Esophagus muscularis mucosa (tissue), 4 donors: Measurements from ENCODE around the gene TBC1D9B. TPM values are rescaled to one million over a fixed set of nuclear protein-coding genes. Genes with fewer than 3 reads are reported as not detected.

Source experiments
- DNase-seq: peaks from one replicate; pipeline ENCODE4 v3.0.0-alpha.2; 2017; ENCODE audit errors: extremely low spot score
- H3K27ac ChIP-seq, 4 donors: fragments of 200-600 bp; sonication (generic); replicated peaks in 1 of 4; 1 replicate in 3 of 4; 2 replicates in 1 of 4; pipeline ENCODE4 v1.5.1; 2016 to 2019; ENCODE audit warnings: mild to moderate bottlenecking in 1 of 4
- H3K27me3 ChIP-seq, 4 donors: fragments of 200-600 bp; sonication (generic); one replicate each; pipeline versions ENCODE4 v1.5.1 to v1.6.0; 2016 to 2019
- H3K36me3 ChIP-seq, 4 donors: fragments of 200-600 bp; sonication (generic); one replicate each; pipeline ENCODE4 v1.5.1; 2016 to 2019
- H3K4me1 ChIP-seq, 4 donors: fragments of 200-600 bp; sonication (generic); one replicate each; pipeline ENCODE4 v1.5.1; 2016 to 2019
- H3K4me3 ChIP-seq, 4 donors: fragments of 200-600 bp; sonication (generic); 1 replicate in 2 of 4; 2 replicates in 2 of 4; pipeline ENCODE4 v1.5.1; 2016 to 2019; ENCODE audit warnings: mild to moderate bottlenecking in 4 of 4, moderate library complexity in 1 of 4
- H3K9me3 ChIP-seq, 4 donors: fragments of 200-600 bp; sonication (generic); 1 replicate in 3 of 4; 2 replicates in 1 of 4; pipeline ENCODE4 v1.5.1; 2016 to 2019
- CTCF ChIP-seq, 3 experiments: fragments of 200-600 bp in 2 of 3; fragments of 450-650 bp in 1 of 3; sonication (generic) in 2 of 3; IDR thresholded peaks; one replicate each; pipeline ENCODE4 v1.5.1; 2017 to 2019; ENCODE audit warnings: antibody characterized with exemption in 3 of 3, mild to moderate bottlenecking in 2 of 3, moderate library complexity in 1 of 3
- EP300 ChIP-seq: sonication (generic); formaldehyde crosslinking; IDR thresholded peaks from one replicate; pipeline ENCODE4 v1.6.1; 2017; ENCODE audit warnings: antibody characterized with exemption
- POLR2A ChIP-seq: fragments of 450-650 bp; IDR thresholded peaks from one replicate; pipeline ENCODE4 v1.6.1; 2017; ENCODE audit warnings: antibody characterized with exemption, moderate library complexity, mild to moderate bottlenecking, low read depth
- POLR2AphosphoS5 ChIP-seq, 2 donors: sonication (generic); formaldehyde crosslinking; IDR thresholded peaks; one replicate each; pipeline ENCODE4 v1.6.1; 2017; ENCODE audit warnings: antibody characterized with exemption in 2 of 2
- WGBS: methylation state at CpG from one replicate; pipeline ENCODE4 v1.1.5; 2018; 5-methylcytosine and 5-hydroxymethylcytosine counted together
- intact Hi-C: fragments of 100-400 bp; cut with DNase I; formaldehyde crosslinking; loops from one replicate; pipeline ENCODE4 v1.15.1; 2023
- total RNA-seq, 4 donors: library from RNA; depleted of rRNA; stranded (reverse); fragments of >200 nt; gene quantifications; one replicate each; pipeline versions ENCODE4 v1.1.0 to v1.2.1, GENCODE V29; 2016

TBC1D9B gene
- total RNA-seq, 4 donors from 2014 or later = 80.2 to 229 (median 143) TPM

DNA sequence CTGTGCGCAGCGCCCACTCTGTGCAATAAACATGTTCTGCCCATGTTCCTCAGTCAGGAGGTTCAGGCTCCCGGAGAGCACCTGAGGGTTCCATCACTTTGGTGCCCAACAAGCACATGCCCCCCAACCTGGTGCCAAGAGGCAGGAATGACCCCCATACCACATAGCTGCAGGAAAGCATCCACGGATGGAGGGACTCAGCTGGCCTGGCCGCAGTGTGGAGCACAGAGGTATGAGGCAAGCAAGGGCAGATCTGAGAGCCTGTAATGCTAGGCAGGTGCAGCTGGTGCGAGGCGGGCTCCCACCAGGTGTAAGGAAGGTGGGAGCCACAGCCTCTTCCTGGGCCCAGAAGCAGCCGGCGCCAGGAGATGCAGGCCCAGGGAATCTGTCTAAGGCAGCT, 44.8 kb downstream of the TBC1D9B start:
- H3K9me3 ChIP-seq = no peaks in the 10 kb centered on the region
- H3K4me1 ChIP-seq = peaks cover 6 to 18% (median 14%) of the 10 kb centered on the region in 4 donors
- TF ChIP-seq POLR2AphosphoS5 (IDR thresholded peaks at IDR 0.05) (no peak), EP300 (no peak), POLR2A (no peak), CTCF (IDR thresholded peaks at IDR 0.05) (no peak)
- H3K36me3 ChIP-seq = peaks cover 30 to 59% (median 57%) of the 10 kb centered on the region in 4 donors
- no peak overlapping the region for H3K27ac ChIP-seq
- H3K27me3 ChIP-seq = no peaks in the 10 kb centered on the region
- intact Hi-C loops = loop anchor here (5.0 kb wide), 1 partner anchor 44 kb away; the partner anchor contains the start of gene TBC1D9B
- H3K4me3 ChIP-seq = no peak overlapping the region
- WGBS = 95% methylated on average over 9 of the region's 9 CpGs
- no peak for DNase-seq

GRCh38 chr5:179862296-179862695, 45.4 kb downstream of the TBC1D9B start:
- WGBS = 100% methylated on average over 1 of the region's 2 CpGs
- Histone ChIP-seq H3K4me1 (peaks cover 10 to 24% (median 20%) of the 10 kb centered on the region in 4 donors), H3K4me3 (no peak overlapping the region), H3K9me3 (no peaks in the 10 kb centered on the region), H3K27ac (no peak overlapping the region), H3K27me3 (no peaks in the 10 kb centered on the region), H3K36me3 (peaks cover 30 to 53% (median 51%) of the 10 kb centered on the region in 4 donors)
- intact Hi-C loops = loop anchor here (5.0 kb wide), 1 partner anchor 45 kb away; the partner anchor contains the start of gene TBC1D9B
- TF ChIP-seq POLR2A (no peak), POLR2AphosphoS5 (IDR thresholded peaks at IDR 0.05) (no peak), EP300 (no peak), CTCF (IDR thresholded peaks at IDR 0.05) (no peak)
- DNase-seq = no peak

- Histone ChIP-seq H3K9me3 (no peaks in the 10 kb centered on the region), H3K4me1 (peaks cover 11 to 38% (median 31%) of the 10 kb centered on the region in 4 donors), H3K27me3 (no peaks in the 10 kb centered on the region), H3K36me3 (peaks cover 29 to 40% (median 33%) of the 10 kb centered on the region in 4 donors), H3K4me3 (no peak overlapping the region), H3K27ac (no peak overlapping the region)
- TF ChIP-seq EP300 = no peak
- no peak for TF ChIP-seq POLR2AphosphoS5 (IDR thresholded peaks at IDR 0.05)
- TF ChIP-seq POLR2A = no peak
- TF ChIP-seq CTCF (IDR thresholded peaks at IDR 0.05) = no peak
- intact Hi-C loops = loop anchor here (5.0 kb wide), 1 partner anchor 47 kb away; the partner anchor contains the start of gene TBC1D9B
- 73% methylated on average over 10 of the region's 11 CpGs for WGBS
- DNase-seq = no peak
These were observed 47.4 kb downstream of the TBC1D9B start for GRCh38 chr5:179860301-179860700.

DNA sequence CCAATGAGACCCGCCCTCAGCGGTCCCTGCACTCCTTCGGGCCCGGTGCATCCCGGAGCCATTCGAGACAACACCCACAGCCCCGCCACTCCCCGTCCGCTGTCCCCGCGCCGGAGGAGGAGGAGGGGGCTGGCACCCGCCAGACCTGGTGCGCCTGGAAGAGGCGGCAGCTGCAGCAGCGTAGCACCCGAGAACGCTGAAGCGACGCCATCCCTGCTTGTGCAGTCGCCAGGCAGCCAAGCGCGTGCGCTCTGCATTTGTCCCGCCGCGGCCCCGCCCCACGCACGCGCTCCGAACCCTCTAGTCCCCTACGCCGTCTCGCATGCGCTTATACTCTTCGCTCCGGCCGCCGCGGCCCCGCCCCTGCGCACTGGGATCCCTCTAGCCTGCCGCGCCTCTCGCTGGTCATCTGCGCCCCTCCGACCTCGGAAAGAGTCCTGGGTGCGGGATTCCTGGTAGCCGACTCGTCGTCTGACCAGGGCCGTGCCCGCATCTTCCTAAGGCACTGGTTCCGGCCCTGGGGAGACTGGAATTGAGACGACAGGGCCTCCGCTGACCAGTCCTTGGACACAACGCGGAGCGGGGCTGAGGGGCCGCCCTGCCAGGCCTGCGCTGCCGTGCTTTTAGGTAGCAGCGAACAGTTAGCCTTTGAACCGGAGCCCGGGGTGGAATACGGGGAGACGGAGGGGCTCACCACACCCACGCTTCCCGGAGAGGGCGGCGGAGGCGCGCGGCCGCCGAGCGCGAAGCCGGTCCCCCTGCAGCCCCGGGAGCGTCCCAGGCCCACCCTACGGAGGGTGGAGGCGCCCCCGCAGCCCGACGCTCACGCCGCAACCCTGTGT, 48.9 kb downstream of the TBC1D9B start, which contains the start of gene MRNIP:
MRNIP (minus strand) TSS at position 232 of the 842 bp plus-strand sequence; CDS start at position 211, 21 bp downstream.
- H3K4me1 ChIP-seq = peaks cover 11 to 38% (median 31%) of the 10 kb centered on the region in 4 donors
- peak within 1 kb of the TSS; percentile 87 to 95 (median 94) for H3K27ac ChIP-seq
- no peaks in the 10 kb centered on the region for H3K9me3 ChIP-seq
- intact Hi-C loops = loop anchor here (5.0 kb wide), 2 partner anchors 37 to 52 kb away; partner anchors contain the start of genes MGAT4B and SQSTM1
- H3K4me3 ChIP-seq = peak within 1 kb of the TSS; percentile 91 to 97 (median 92)
- WGBS = 0% methylated on average over 14 of the region's 90 CpGs
- no peaks in the 10 kb centered on the region for H3K27me3 ChIP-seq
- TF ChIP-seq EP300 (no peak), CTCF (IDR thresholded peaks at IDR 0.05) (peak in 2 of 3 experiments; percentile 40 to 49), POLR2AphosphoS5 (IDR thresholded peaks at IDR 0.05) (peak; percentile 91 to 95)
- DNase-seq = peak; percentile 98
- H3K36me3 ChIP-seq = peaks cover 16 to 25% (median 19%) of the 10 kb centered on the region in 4 donors
